ENCODE results near the gene ABCA4.
"Not testable (repeated sequence)": the region's sequence is repeated elsewhere in the genome, so short reads cannot be mapped to it uniquely, and the experiment has no call there.

ABCA4 gene

GRCh38 chr1:94120991-94121390, at the start of gene ABCA4:
ABCA4 (minus strand) TSS chr1:94121148; CDS start chr1:94121045, 103 bp downstream.
- Histone ChIP-seq H3K27ac (ENCODE audit: low read length) (no peak within 1 kb of the TSS), H2AFZ (ENCODE audit: low read depth, low read length) (no peak within 1 kb of the TSS), H4K20me1 (ENCODE audit: insufficient read depth, low read length) (no peaks in the 10 kb centered on the region), H3K27me3 (ENCODE audit: insufficient read depth, low read length, poor library complexity) (no peaks in the 10 kb centered on the region), H3K4me2 (ENCODE audit: insufficient read depth, low read length) (no peak within 1 kb of the TSS), H3K4me1 (ENCODE audit: insufficient read depth, low read length) (no peaks in the 10 kb centered on the region), H3K36me3 (ENCODE audit: insufficient read depth, low read length) (no peaks in the 10 kb centered on the region), H3K79me2 (ENCODE audit: insufficient read depth, low read length) (no peaks in the 10 kb centered on the region), H3K4me3 (ENCODE audit: low read depth in 1 of 2, low read length in 2 of 2) (no peak within 1 kb of the TSS), H3K9ac (ENCODE audit: low read depth, low read length) (no peak within 1 kb of the TSS), H3K9me3 (ENCODE audit: insufficient read depth, low read length, severe bottlenecking) (no peaks in the 10 kb centered on the region)
- DNase-seq, result no peak
- ATAC-seq (ENCODE audit: insufficient read depth, low read depth), result no peak
- TF ChIP-seq CTCF (IDR thresholded peaks at IDR 0.05; ENCODE audit: borderline replicate concordance, extremely low read depth, low read length, poor library complexity, severe bottlenecking) (no peak), EZH2 (IDR thresholded peaks at IDR 0.05; ENCODE audit: borderline replicate concordance, low read depth, low read length, severe bottlenecking) (no peak)

- DNase-seq (no peak), ATAC-seq (ENCODE audit: insufficient read depth, low read depth) (no peak)
- no peaks in the 10 kb centered on the region for H4K20me1 ChIP-seq (ENCODE audit: insufficient read depth, low read length)
- no peak overlapping the region for H3K9ac ChIP-seq (ENCODE audit: low read depth, low read length)
- no peak for TF ChIP-seq CTCF (IDR thresholded peaks at IDR 0.05; ENCODE audit: borderline replicate concordance, extremely low read depth, low read length, poor library complexity, severe bottlenecking)
- no peak for TF ChIP-seq EZH2 (IDR thresholded peaks at IDR 0.05; ENCODE audit: borderline replicate concordance, low read depth, low read length, severe bottlenecking)
- H3K9me3 ChIP-seq (ENCODE audit: insufficient read depth, low read length, severe bottlenecking), result no peaks in the 10 kb centered on the region
- H2AFZ ChIP-seq (ENCODE audit: low read depth, low read length), result no peak overlapping the region
- H3K79me2 ChIP-seq (ENCODE audit: insufficient read depth, low read length), result no peaks in the 10 kb centered on the region
- no peak overlapping the region for H3K4me3 ChIP-seq (ENCODE audit: low read depth in 1 of 2, low read length in 2 of 2)
- no peaks in the 10 kb centered on the region for H3K4me1 ChIP-seq (ENCODE audit: insufficient read depth, low read length)
- H3K27ac ChIP-seq (ENCODE audit: low read length), result no peak overlapping the region
- H3K36me3 ChIP-seq (ENCODE audit: insufficient read depth, low read length), result no peaks in the 10 kb centered on the region
- H3K4me2 ChIP-seq (ENCODE audit: insufficient read depth, low read length), result no peak overlapping the region
- H3K27me3 ChIP-seq (ENCODE audit: insufficient read depth, low read length, poor library complexity), result no peaks in the 10 kb centered on the region
These were observed 48.2 kb upstream of the ABCA4 start for GRCh38 chr1:94169126-94169525.

- H3K9me3 ChIP-seq (ENCODE audit: insufficient read depth, low read length, severe bottlenecking), result no peaks in the 10 kb centered on the region
- no peak overlapping the region for H3K9ac ChIP-seq (ENCODE audit: low read depth, low read length)
- no peaks in the 10 kb centered on the region for H3K36me3 ChIP-seq (ENCODE audit: insufficient read depth, low read length)
- no peak overlapping the region for H3K27ac ChIP-seq (ENCODE audit: low read length)
- H3K4me1 ChIP-seq (ENCODE audit: insufficient read depth, low read length), result no peaks in the 10 kb centered on the region
- no peaks in the 10 kb centered on the region for H3K79me2 ChIP-seq (ENCODE audit: insufficient read depth, low read length)
- TF ChIP-seq CTCF (IDR thresholded peaks at IDR 0.05; ENCODE audit: borderline replicate concordance, extremely low read depth, low read length, poor library complexity, severe bottlenecking) (no peak), EZH2 (IDR thresholded peaks at IDR 0.05; ENCODE audit: borderline replicate concordance, low read depth, low read length, severe bottlenecking) (no peak)
- H3K27me3 ChIP-seq (ENCODE audit: insufficient read depth, low read length, poor library complexity), result no peaks in the 10 kb centered on the region
- no peak overlapping the region for H3K4me2 ChIP-seq (ENCODE audit: insufficient read depth, low read length)
- H3K4me3 ChIP-seq (ENCODE audit: low read depth in 1 of 2, low read length in 2 of 2), result no peak overlapping the region
- H4K20me1 ChIP-seq (ENCODE audit: insufficient read depth, low read length), result no peaks in the 10 kb centered on the region
- H2AFZ ChIP-seq (ENCODE audit: low read depth, low read length), result no peak overlapping the region
- DNase-seq (no peak), ATAC-seq (ENCODE audit: insufficient read depth, low read depth) (no peak)
These were observed 44.9 kb upstream of the ABCA4 start for GRCh38 chr1:94165843-94166242.

- not testable (repeated sequence) for H3K27me3 ChIP-seq (ENCODE audit: insufficient read depth, low read length, poor library complexity); H3K79me2 ChIP-seq (ENCODE audit: insufficient read depth, low read length); H3K4me1 ChIP-seq (ENCODE audit: insufficient read depth, low read length); H3K27ac ChIP-seq (ENCODE audit: low read length); ATAC-seq (ENCODE audit: insufficient read depth, low read depth); DNase-seq; H3K9ac ChIP-seq (ENCODE audit: low read depth, low read length); H2AFZ ChIP-seq (ENCODE audit: low read depth, low read length); H3K4me2 ChIP-seq (ENCODE audit: insufficient read depth, low read length); H3K9me3 ChIP-seq (ENCODE audit: insufficient read depth, low read length, severe bottlenecking); H3K36me3 ChIP-seq (ENCODE audit: insufficient read depth, low read length); H4K20me1 ChIP-seq (ENCODE audit: insufficient read depth, low read length); H3K4me3 ChIP-seq (ENCODE audit: low read depth in 1 of 2, low read length in 2 of 2)
These were observed 43.9 kb upstream of the ABCA4 start for GRCh38 chr1:94164885-94165284.

- not testable (repeated sequence) for ATAC-seq (ENCODE audit: insufficient read depth, low read depth); H3K9me3 ChIP-seq (ENCODE audit: insufficient read depth, low read length, severe bottlenecking); H4K20me1 ChIP-seq (ENCODE audit: insufficient read depth, low read length)
These were observed 43.2 kb upstream of the ABCA4 start for GRCh38 chr1:94164121-94164520.

GRCh38 chr1:94163249-94163648, 42.3 kb upstream of the ABCA4 start:
- not testable (repeated sequence) for H3K79me2 ChIP-seq (ENCODE audit: insufficient read depth, low read length); H3K4me1 ChIP-seq (ENCODE audit: insufficient read depth, low read length); ATAC-seq (ENCODE audit: insufficient read depth, low read depth); H2AFZ ChIP-seq (ENCODE audit: low read depth, low read length); H3K27me3 ChIP-seq (ENCODE audit: insufficient read depth, low read length, poor library complexity); H3K9ac ChIP-seq (ENCODE audit: low read depth, low read length); H3K9me3 ChIP-seq (ENCODE audit: insufficient read depth, low read length, severe bottlenecking); H3K4me2 ChIP-seq (ENCODE audit: insufficient read depth, low read length); DNase-seq; H3K36me3 ChIP-seq (ENCODE audit: insufficient read depth, low read length); H3K4me3 ChIP-seq (ENCODE audit: low read depth in 1 of 2, low read length in 2 of 2); H3K27ac ChIP-seq (ENCODE audit: low read length); H4K20me1 ChIP-seq (ENCODE audit: insufficient read depth, low read length)

More at GRCh38 chr1:94164121-94164520, 43.2 kb upstream of the ABCA4 start:
- not testable (repeated sequence) for H3K4me3 ChIP-seq (ENCODE audit: low read depth in 1 of 2, low read length in 2 of 2); H3K9ac ChIP-seq (ENCODE audit: low read depth, low read length); H3K4me1 ChIP-seq (ENCODE audit: insufficient read depth, low read length); H3K4me2 ChIP-seq (ENCODE audit: insufficient read depth, low read length); H3K27ac ChIP-seq (ENCODE audit: low read length); H3K79me2 ChIP-seq (ENCODE audit: insufficient read depth, low read length); H3K36me3 ChIP-seq (ENCODE audit: insufficient read depth, low read length); DNase-seq; H2AFZ ChIP-seq (ENCODE audit: low read depth, low read length); H3K27me3 ChIP-seq (ENCODE audit: insufficient read depth, low read length, poor library complexity)

Data from DND-41 (cell line).